Measurements from ENCODE around the gene GNAO1.

GRCh38 chr16:56324406-56324805 is 133.1 kb downstream of the GNAO1 start:
- TF ChIP-seq EZH2 (IDR thresholded peaks at IDR 0.05; ENCODE audit: low read length) (no peak), CTCF (optimal IDR thresholded peaks at IDR 0.05 in 1 of 3, IDR thresholded peaks at IDR 0.05 in 1 of 3, conservative IDR thresholded peaks at IDR 0.05 in 1 of 3; ENCODE audit: extremely low read depth in 1 of 3, insufficient read depth in 2 of 3, low read length in 3 of 3) (no peak)

Data from keratinocyte (primary cell).